HG03108 (cell line): ENCODE results near the gene ERBB3.
"Not testable (repeated sequence)": the region's sequence is repeated elsewhere in the genome, so short reads cannot be mapped to it uniquely, and the experiment has no call there.

Experiments used
- ATAC-seq: cut with Tn5 transposase; IDR thresholded peaks from one replicate; pipeline ENCODE4 v1.9.1; 2021; ENCODE audit warnings: moderate library complexity; ENCODE audit not compliant: unreplicated experiment

The ERBB3 gene

DNA sequence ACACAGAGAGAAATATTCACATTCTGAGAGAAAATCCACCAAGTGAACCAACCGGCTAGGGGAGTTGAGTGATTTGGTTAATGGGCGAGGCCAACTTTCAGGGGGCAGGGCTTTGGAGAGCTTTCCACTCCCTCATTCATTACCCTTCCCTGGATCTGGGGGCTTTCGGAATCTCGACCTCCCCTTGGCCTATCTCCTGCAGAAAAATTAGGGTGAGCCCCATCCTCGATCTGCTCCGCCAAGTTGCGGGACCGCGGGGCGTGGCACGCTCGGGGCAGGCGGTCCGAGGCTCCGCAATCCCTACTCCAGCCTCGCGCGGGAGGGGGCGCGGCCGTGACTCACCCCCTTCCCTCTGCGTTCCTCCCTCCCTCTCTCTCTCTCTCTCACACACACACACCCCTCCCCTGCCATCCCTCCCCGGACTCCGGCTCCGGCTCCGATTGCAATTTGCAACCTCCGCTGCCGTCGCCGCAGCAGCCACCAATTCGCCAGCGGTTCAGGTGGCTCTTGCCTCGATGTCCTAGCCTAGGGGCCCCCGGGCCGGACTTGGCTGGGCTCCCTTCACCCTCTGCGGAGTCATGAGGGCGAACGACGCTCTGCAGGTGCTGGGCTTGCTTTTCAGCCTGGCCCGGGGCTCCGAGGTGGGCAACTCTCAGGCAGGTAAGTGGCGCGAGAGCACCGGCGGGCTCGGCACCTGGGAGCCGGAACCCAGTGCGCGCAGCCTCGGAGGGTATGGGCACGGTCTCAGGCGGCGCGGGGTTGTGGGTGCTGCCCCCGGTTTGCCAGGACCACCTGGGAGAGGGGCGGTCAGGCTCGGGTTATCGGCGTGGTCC is at the start of gene ERBB3:
Gene ERBB3, plus strand, starts transcription at position 443 of the 833 bp plus-strand sequence. Its CDS starts 136 bp downstream, at position 579.
- ATAC-seq: no peak

DNA sequence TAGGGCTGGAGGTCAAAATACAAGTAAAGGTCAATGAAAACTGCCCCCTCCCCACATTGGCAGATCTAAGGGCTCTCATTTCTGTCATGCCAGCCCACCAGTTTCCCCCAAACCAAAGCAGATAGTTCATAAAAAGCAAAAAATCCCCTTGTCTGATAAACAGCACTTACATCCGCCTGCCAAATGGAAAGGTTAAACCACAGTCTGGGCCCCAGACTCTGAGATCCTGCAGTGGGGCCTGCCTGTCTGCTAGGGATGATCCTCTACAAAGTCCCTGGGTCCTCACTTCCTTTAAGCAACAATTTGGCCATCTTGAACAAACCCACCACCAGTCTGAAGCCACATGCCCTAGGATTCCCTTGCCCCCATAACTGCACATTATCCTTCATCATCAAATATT is 48.0 kb upstream of the ERBB3 start:
- no peak for ATAC-seq

DNA sequence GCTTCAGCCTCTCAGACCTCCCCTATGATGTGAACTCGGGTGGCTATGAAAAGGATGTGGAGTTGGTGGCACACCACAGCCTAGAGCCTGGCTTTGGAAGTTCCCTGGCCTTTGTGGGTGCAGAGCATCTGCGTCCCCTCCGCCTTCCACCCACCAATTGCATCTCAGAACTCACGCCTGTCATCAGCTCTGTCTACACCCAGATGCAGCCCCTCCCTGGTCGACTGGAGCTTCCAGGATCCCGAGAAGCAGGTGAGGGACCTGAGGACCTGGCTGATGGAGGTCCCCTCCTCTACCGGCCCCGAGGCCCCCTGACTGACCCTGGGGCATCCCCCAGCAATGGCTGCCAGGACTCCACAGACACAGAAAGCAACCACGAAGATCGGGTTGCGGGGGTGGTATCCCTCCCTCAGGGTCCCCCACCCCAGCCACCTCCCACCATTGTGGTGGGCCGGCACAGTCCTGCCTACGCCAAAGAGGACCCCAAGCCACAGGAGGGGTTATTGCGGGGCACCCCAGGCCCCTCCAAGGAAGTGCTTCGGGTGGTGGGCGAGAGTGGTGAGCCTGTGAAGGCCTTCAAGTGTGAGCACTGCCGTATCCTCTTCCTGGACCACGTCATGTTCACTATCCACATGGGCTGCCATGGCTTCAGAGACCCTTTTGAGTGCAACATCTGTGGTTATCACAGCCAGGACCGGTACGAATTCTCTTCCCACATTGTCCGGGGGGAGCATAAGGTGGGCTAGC is 45.2 kb upstream of the ERBB3 start:
- no peak for ATAC-seq

DNA sequence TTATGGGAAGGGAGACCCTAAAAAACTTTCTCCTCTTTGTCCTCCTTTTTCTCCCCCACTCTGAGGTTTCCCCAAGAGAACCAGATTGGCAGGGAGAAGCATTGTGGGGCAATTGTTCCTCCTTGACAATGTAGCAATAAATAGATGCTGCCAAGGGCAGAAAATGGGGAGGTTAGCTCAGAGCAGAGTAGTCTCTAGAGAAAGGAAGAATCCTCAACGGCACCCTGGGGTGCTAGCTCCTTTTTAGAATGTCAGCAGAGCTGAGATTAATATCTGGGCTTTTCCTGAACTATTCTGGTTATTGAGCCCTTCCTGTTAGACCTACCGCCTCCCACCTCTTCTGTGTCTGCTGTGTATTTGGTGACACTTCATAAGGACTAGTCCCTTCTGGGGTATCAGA is 42.8 kb upstream of the ERBB3 start:
- ATAC-seq: no peak

DNA sequence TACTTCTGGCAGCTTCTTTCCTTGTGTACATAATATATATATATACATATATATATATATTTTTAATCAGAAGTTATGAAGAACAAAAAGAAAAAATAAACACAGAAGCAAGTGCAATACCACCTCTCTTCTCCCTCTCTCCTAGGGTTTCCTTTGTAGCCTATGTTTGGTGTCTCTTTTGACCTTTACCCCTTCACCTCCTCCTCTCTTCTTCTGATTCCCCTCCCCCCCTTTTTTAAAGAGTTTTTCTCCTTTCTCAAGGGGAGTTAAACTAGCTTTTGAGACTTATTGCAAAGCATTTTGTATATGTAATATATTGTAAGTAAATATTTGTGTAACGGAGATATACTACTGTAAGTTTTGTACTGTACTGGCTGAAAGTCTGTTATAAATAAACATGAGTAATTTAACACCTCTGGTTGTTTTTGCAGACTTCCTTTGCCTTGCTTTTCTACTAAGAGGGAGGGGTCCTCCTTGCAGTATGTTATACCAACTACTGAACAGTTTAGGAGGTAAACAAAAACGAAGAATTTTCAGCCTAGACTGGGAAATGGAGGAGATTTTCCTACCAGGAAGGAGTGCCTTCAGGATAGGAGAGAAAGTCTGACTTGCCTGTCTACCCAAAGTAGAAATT is 41.8 kb upstream of the ERBB3 start:
- ATAC-seq: no peak

DNA sequence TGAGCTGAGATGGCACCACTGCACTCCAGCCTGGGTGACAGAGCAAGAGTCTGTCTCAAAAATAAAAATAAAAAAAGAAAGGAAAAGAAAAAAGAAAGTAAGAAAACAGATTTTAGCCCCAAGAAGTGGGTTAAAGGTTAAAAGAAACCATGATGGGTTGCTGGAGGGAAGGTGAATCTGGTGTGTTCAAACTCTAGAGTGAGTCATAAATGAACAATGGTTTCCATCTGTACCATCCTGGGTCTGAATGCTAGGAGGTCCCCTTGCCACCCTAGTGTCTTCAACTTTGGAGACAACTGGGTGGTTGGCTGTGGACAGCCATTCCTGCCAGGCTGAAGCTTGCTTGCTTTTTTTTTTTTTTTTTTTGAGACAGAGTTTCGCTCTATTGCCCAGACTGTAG is 39.8 kb upstream of the ERBB3 start:
- ATAC-seq: no peak

DNA sequence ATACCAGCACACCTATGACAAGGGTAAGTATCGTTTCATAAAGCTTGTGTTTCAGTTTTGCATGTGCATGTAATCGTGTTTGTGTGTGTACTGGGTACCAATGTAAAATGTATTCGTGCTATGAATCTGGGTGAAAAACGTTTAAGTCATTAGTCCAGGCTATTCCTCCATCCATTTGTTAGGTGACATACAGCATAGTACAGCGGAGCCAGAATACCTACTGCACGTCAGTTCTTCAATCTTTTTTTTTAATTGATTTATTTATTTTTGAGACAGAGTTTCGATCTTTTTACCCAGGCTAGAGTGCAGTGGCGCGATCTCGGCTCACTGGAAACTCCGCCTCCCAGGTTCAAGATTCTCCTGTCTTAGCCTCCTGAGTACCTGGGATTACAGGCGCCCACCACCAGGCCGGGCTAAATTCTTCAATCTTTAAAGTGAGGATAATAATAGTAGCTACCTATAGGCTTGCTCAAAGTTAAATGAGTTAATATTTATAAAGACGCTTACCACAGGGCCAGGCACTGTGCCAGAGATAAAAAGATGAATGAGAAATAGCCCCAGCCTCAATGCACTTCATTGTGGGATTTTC is 38.9 kb upstream of the ERBB3 start:
- no peak for ATAC-seq

DNA sequence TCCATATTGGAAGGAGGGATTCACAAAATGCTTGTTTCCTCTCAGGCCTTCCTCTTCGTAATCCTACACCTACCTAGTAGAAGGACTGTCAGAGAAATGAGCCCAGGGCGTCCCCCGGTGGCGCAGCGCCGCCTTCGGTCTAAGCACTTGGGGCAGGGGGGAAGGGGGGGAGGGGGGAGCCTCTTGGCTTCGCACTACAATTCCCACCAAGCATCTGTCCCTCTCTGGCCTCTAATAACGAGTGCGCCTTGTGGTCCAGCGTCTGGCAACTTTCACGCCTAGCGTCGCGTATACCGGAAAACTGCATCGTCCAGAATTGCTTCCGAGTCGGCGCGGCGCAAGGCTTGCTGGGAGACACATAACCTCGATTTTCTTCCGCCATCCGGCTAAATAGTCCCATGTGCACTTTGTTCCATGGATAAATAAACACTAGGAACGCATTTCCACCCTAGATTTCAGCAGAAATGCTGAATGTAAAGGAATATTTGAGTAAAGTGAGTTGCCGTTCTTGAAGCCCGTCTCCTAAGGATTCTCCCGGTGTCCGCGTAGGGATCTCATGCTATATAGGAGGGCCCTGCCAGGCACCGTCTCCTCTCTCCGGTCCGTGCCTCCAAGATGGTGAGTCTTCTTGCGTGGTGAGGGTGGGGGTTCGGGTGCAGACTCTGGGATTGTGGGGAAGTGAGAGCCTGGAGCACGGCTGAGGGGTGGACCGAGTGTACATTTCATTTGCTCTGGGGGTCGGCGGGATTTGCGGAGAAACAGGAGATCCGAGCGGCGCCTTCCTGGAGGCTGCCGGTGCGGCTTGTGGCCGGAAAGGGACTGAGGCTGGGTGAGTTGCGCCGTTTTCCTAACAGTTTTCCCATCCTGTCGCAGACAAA is 38.2 kb upstream of the ERBB3 start, which contains the start of gene RPS26:
Gene RPS26, plus strand, starts transcription at position 367 of the 878 bp plus-strand sequence. Its CDS starts 249 bp downstream, at position 616.
- ATAC-seq: peak; percentile 95

DNA sequence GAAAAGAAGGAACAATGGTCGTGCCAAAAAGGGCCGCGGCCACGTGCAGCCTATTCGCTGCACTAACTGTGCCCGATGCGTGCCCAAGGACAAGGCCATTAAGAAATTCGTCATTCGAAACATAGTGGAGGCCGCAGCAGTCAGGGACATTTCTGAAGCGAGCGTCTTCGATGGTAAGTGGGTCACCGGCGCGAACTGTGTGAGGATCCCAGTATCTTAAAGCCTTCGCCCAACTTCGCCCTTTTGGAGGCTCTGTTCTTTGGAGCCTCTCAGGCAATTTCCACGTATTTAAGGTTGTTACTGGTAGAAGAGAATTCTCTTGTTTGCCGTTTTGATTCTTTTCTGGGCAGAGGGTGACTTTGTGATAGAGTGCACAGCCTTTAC is 37.5 kb upstream of the ERBB3 start:
- not testable (repeated sequence) for ATAC-seq

DNA sequence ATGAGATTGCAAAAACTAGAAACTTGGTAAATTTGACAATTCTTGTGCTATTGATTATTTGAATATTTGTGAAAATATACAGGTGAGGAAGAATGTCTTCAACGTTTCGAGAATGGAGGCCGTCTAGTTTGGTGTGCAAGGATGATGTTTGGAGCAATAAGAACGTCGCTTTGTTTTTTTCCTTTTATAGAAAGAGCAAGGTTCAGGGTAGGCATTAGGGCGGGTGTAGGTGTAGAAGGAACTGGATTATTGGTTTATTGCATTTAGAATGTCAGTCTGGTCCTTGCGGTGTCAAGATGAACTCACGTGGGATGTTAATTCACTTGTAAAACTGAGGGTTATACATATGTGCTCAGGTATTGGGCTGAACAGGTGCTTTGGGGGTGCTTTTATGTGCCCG is 37.1 kb upstream of the ERBB3 start:
- ATAC-seq: no peak

DNA sequence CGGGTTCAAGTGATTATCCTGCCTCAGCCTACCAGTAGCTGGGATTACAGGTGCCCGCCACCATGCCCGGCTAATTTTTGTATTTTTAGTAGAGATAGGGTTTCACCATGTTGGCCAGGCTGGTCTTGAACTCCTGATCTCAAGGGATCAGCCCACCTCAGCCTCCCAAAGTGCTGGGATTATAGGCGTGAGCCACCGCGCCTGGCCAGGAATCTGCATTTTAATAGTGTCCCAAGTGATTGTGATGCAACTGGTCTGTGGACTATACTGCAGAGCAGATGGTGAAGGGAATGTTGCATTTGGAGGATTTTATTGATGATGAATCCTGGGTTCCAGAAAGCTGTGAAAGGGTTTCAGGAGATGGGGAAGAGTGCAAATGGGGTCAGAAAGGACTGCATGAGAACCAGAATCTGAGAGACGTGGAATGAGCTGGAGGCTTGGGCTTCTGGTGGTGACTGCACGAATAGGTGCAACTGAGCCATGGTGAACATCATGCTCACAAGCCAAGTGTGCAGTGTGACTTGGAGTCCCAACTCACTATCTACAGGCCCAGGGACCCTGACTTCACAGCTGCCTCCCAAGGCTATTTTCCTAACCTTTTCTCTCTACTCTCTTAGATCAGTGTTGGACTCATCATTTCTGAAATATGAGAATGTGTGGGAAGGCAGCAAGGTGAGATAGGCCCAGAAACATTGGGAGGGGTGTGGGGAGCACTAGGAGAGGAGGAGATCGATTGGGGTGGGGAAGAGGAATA is 33.8 kb upstream of the ERBB3 start:
- ATAC-seq: no peak

DNA sequence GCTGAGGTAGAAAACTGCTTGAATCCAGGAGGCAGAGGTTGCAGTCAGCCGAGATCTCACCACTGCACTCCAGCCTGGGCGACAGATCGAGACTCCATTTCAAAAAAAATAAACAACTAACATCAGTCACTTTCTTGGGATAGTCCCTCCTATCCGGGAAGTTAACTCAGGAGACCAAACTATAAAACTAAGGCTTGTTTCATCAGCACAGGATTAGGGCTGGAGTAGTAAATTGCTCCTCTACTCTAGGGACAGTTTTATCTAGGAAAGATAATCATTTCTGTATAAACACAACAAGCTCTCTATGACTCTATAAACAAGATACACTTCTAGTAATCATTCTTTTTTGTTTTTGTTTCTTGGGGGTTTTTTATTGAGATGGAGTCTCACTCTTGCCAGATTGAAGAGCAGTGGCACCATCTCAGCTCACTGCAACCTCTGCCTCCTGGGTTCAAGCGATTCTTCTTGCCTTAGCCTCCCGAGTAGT is 26.5 kb upstream of the ERBB3 start:
- no peak for ATAC-seq

DNA sequence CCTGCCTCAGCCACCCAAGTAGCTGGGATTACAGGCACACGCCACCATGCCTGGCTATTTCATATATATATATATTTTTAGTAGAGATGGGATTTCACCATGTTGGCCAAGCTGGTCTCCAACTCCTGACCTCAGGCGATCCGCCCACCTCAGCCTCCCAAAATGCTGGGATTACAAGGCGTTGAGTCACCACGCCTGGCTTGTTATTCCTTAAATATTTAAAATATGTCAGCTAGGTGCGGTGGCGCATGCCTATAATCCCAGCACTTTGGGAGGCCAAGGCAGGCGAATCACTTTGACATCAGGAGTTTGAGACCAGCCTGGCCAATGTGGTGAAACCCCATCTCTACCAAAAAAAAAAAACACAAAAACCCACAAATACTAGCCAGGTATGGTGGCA is 20.0 kb upstream of the ERBB3 start:
- not testable (repeated sequence) for ATAC-seq

DNA sequence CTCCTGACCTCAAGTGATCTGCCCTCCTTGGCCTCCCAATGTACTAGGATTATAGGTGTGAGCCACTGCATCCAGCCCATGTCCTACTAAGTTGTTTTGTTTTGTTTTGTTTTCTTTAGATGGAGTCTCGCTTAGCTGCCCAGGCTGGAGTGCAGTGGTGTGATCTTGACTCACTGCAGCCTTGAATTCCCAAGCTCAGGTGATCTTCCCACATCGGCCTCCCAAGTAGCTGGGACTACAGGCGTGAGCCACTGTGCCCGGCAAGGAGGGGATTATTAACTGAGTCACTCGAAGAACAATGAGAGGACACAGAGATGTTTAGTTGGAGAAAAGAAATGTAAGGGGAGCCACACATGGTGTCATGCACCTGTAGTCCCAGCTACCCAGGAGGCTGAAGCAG is 18.0 kb upstream of the ERBB3 start:
- no peak for ATAC-seq

DNA sequence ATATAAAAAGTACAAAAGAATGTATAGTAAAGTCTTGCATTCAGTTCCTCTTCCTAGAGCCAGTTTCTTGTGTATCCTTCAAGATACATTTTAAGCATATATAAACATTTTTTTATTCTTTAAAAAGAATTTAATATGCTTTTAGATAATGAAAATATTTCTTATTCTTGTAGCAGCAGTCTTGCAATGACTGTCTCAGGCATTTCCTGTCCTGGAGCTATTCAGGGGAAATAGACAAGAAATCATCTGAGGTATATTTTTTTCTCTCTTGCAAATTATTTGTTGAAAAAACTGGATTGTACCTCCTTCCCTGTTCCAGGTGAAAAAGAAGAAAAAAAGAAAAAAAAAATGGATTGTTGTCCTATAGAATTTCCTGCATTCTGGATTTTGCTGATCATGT is 17.0 kb upstream of the ERBB3 start:
- no peak for ATAC-seq

DNA sequence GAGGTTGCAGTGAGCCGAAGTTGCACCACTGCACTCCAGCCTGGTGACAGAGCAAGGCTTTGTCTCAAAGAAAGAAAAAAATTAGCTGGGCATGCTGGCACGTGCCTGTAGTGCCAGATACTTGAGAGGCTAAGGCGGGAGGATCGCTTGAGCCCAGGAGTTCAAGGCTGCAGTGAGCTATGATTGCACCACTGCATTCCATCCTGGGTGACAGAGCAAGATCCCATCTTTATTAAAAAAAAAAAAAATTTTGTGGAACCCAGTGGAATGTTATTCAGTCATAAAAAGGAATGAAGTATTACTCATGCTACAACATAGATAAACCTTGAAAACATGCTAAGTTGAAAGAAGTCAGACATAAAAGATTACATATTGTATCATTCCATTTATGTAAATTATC is 8.3 kb upstream of the ERBB3 start:
- no peak for ATAC-seq

DNA sequence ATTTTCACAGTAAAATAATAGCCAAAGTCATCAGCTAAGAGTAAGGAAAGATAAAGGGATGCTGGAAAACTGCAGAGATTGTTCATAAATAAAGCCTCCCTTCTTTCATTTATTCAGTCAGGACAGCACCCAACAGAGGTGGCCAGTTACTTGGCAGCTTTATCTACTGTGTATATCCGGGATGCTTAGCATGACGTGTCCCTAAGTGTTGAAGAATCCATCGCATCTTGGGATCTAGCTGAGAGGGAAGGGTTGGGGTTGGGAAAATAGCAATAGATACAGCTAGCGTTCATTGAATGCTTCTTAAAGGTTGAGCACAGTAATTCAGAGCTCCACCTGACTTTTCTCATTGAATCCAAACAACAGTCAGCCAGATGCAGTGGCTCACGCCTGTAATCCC is 5.6 kb upstream of the ERBB3 start:
- no peak for ATAC-seq

DNA sequence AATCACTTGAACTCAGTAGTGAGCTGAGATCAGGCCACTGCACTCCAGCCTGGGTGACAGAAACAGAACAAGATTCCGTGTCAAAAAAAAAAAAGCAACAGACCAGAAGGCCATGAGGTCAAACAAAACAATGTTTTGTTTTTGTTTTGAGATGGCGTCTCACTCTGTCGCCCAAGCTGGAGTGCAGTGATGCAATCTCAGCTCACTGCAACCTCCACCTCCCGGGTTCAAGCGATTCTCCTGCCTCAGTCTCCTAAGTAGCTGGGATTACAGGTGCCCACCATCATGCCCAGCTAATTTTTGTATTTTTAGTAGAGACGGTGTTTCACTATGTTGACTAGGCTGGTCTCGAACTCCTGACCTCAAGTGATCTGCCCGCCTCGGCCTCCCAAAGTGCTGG is 2.0 kb upstream of the ERBB3 start:
- ATAC-seq: not testable (repeated sequence)

DNA sequence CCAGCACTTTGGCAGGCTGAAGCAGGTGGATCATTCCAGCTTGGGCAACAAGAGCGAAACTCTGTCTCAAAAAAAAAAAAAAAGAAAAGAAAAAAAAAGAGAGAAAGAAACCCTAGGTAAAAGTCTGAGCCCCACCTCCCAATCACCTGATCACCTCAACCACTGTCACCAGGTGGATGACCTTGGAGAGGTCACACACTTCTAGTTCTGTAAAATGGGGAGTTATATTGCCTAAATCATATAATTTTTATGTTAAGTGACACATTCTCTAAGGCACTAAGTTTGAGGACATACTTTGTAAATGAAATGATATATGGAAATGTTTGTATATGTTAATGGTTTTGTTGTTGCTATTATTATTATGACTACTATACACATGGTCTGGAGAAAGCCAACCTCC is 1.5 kb upstream of the ERBB3 start:
- no peak for ATAC-seq
